Endothelial cell (in vitro differentiated cells): ENCODE data around the gene FAM117A. TPM values are rescaled to one million over a fixed set of nuclear protein-coding genes. Genes with fewer than 3 reads are reported as not detected.

Experiments used
- DNase-seq: peaks from one replicate; pipeline ENCODE4 v3.0.0; 2021; ENCODE audit warnings: low spot score
- H3K27ac Mint-ChIP-seq: one replicate; pipeline ENCODE4 v1.8.0; 2021; ENCODE audit warnings: mixed read lengths, inconsistent platforms; ENCODE audit not compliant: unreplicated experiment
- H3K27me3 Mint-ChIP-seq: one replicate; pipeline ENCODE4 v1.8.0; 2021; ENCODE audit warnings: mild to moderate bottlenecking, moderate library complexity, mixed read lengths, inconsistent platforms; ENCODE audit not compliant: unreplicated experiment
- H3K36me3 Mint-ChIP-seq: one replicate; pipeline ENCODE4 v1.8.0; 2021; ENCODE audit warnings: mild to moderate bottlenecking, low read depth, mixed read lengths, inconsistent platforms; ENCODE audit not compliant: unreplicated experiment
- H3K4me1 Mint-ChIP-seq: one replicate; pipeline ENCODE4 v1.8.0; 2021; ENCODE audit warnings: mild to moderate bottlenecking, mixed read lengths, inconsistent platforms; ENCODE audit not compliant: unreplicated experiment
- H3K4me3 Mint-ChIP-seq: one replicate; pipeline ENCODE4 v1.8.0; 2021; ENCODE audit warnings: mild to moderate bottlenecking, mixed read lengths, inconsistent platforms; ENCODE audit not compliant: unreplicated experiment
- H3K9me3 Mint-ChIP-seq: one replicate; pipeline ENCODE4 v1.8.0; 2021; ENCODE audit warnings: mixed read lengths, inconsistent platforms; ENCODE audit not compliant: unreplicated experiment
- CTCF ChIP-seq: fragments of 200-600 bp; sonication (generic); IDR thresholded peaks from one replicate; pipeline ENCODE4 v1.5.0; 2021; ENCODE audit warnings: antibody characterized with exemption; ENCODE audit not compliant: unreplicated experiment
- total RNA-seq: library from RNA; stranded (reverse); fragmentation: NEBNext Ultra II Directional; extraction: Animal tissue kit (Norgen Biotek cat#: 25700); gene quantifications from one replicate; pipeline ENCODE4 v1.2.1, GENCODE V29; 2021; ENCODE audit not compliant: unreplicated experiment

FAM117A gene
- total RNA-seq, 1 donor from 2014 or later: 9.2 TPM

- no peak for TF ChIP-seq CTCF
- no peaks in the 10 kb centered on the region for H3K27me3 Mint-ChIP-seq
- peaks cover 17% of the 10 kb centered on the region for H3K4me1 Mint-ChIP-seq
- H3K36me3 Mint-ChIP-seq: peaks cover 8% of the 10 kb centered on the region
- H3K27ac Mint-ChIP-seq: no peak overlapping the region
- DNase-seq: no peak
- no peaks in the 10 kb centered on the region for H3K9me3 Mint-ChIP-seq
- no peak overlapping the region for H3K4me3 Mint-ChIP-seq
Observed at GRCh38 chr17:49670641-49671040, 93.3 kb downstream of the FAM117A start.

GRCh38 chr17:49670002-49670401, 93.9 kb downstream of the FAM117A start:
- TF ChIP-seq CTCF: no peak

GRCh38 chr17:49667854-49668253, 96.1 kb downstream of the FAM117A start:
- no peak for DNase-seq
- TF ChIP-seq CTCF: no peak
- H3K36me3 Mint-ChIP-seq: peaks cover 9% of the 10 kb centered on the region
- no peaks in the 10 kb centered on the region for H3K9me3 Mint-ChIP-seq
- no peaks in the 10 kb centered on the region for H3K27me3 Mint-ChIP-seq
- no peak overlapping the region for H3K4me3 Mint-ChIP-seq
- H3K27ac Mint-ChIP-seq: no peak overlapping the region
- H3K4me1 Mint-ChIP-seq: peaks cover 19% of the 10 kb centered on the region

More at GRCh38 chr17:49670002-49670401, 93.9 kb downstream of the FAM117A start:
- DNase-seq: no peak
- Mint-ChIP-seq H3K27me3 (no peaks in the 10 kb centered on the region), H3K9me3 (no peaks in the 10 kb centered on the region), H3K4me1 (peaks cover 13% of the 10 kb centered on the region), H3K27ac (no peak overlapping the region), H3K36me3 (peaks cover 8% of the 10 kb centered on the region), H3K4me3 (no peak overlapping the region)

- no peak for DNase-seq
- Mint-ChIP-seq H3K9me3 (no peaks in the 10 kb centered on the region), H3K27me3 (no peaks in the 10 kb centered on the region), H3K4me3 (peak overlapping the region; percentile 53), H3K4me1 (peaks cover 22% of the 10 kb centered on the region), H3K36me3 (peaks cover 17% of the 10 kb centered on the region), H3K27ac (peak overlapping the region; percentile 98)
- no peak for TF ChIP-seq CTCF
Observed at GRCh38 chr17:49664706-49665211, 99.2 kb downstream of the FAM117A start.

Other genes with a start within 250 kb of the FAM117A start
- 6.6 TPM for gene NXPH3, start 188.3 kb downstream of the FAM117A start, total RNA-seq
- gene SPOP, start 86.0 kb downstream of the FAM117A start, total RNA-seq: 55.6 TPM
- gene SLC35B1, start 56.2 kb downstream of the FAM117A start, total RNA-seq: 84.3 TPM
- gene KAT7, start 24.6 kb upstream of the FAM117A start, total RNA-seq: 307 TPM
- gene TAC4, start 83.9 kb upstream of the FAM117A start, total RNA-seq: not detected
- 0.36 TPM for gene DLX4, start 205.1 kb upstream of the FAM117A start, total RNA-seq
- gene DLX3, start 231.1 kb upstream of the FAM117A start, total RNA-seq: 0.13 TPM